H1 (cell line): Measurements from ENCODE around the gene CRPPA. TPM values are rescaled to one million over a fixed set of nuclear protein-coding genes. Genes with fewer than 3 reads are reported as not detected.

Experiments used
- ATF3 ChIP-seq: IDR thresholded peaks from 2 replicates; pipeline ENCODE4 v1.6.1; 2011; ENCODE audit warnings: low read depth, mild to moderate bottlenecking, low read length; ENCODE audit not compliant: insufficient read depth
- CHD7 ChIP-seq: fragments of 300-600 bp; sonication (generic); IDR thresholded peaks from 2 replicates; pipeline ENCODE4 v1.7.1; 2012; ENCODE audit warnings: low read length, moderate library complexity, mild to moderate bottlenecking, inconsistent platforms; ENCODE audit not compliant: insufficient replicate concordance
- FOSL1 ChIP-seq: IDR thresholded peaks from 2 replicates; pipeline ENCODE4 v1.6.1; 2011; ENCODE audit warnings: mild to moderate bottlenecking, low read depth, low read length, moderate library complexity; ENCODE audit not compliant: insufficient read depth
- NRF1 ChIP-seq: IDR thresholded peaks from 2 replicates; pipeline ENCODE4 v1.6.1; 2011; ENCODE audit warnings: mild to moderate bottlenecking, low read depth, low read length, improper control_type of control experiment
- PHF8 ChIP-seq: fragments of 200-600 bp; sonication (generic); conservative IDR thresholded peaks from 2 replicates; pipeline ENCODE4 v1.7.1; 2012; ENCODE audit warnings: low read depth, mild to moderate bottlenecking, inconsistent platforms, low read length, moderate library complexity
- RFX5 ChIP-seq: IDR thresholded peaks from 2 replicates; pipeline ENCODE4 v1.6.1; 2011; ENCODE audit warnings: low read depth, low read length, improper control_type of control experiment, borderline replicate concordance
- SIRT6 ChIP-seq: IDR thresholded peaks from one replicate; pipeline ENCODE4 v1.7.1; 2012; ENCODE audit warnings: low read length, inconsistent platforms
- TAF7 ChIP-seq: optimal IDR thresholded peaks from 2 replicates; pipeline ENCODE3; 2011; ENCODE audit warnings: low read depth, mild to moderate bottlenecking, inconsistent platforms, low read length, moderate library complexity, borderline replicate concordance
- TBP ChIP-seq: IDR thresholded peaks from 2 replicates; pipeline ENCODE4 v1.6.1; 2011; ENCODE audit warnings: low read depth, low read length, improper control_type of control experiment
- TEAD4 ChIP-seq: IDR thresholded peaks from 2 replicates; pipeline ENCODE4 v1.6.1; 2012; ENCODE audit warnings: low read depth, low read length, inconsistent platforms, mixed read lengths
- YY1 ChIP-seq: IDR thresholded peaks from 2 replicates; pipeline ENCODE4 v1.6.1; 2011; ENCODE audit warnings: low read depth, mild to moderate bottlenecking, low read length
- polyA plus RNA-seq, 7 experiments: library from polyadenylated mRNA; depleted of rRNA in 3 of 7; stranded (reverse) in 5 of 7; unstranded in 2 of 7; fragments of >200 nt in 5 of 7; fragments of 200-250 nt in 2 of 7; gene quantifications; 1 replicate in 5 of 7; 2 replicates in 1 of 7; 4 replicates in 1 of 7; pipeline versions ENCODE4 v1.2.1 to v1.2.3, GENCODE V29; 2011 to 2013; ENCODE audit warnings: missing spikeins in 2 of 7, mixed read lengths in 2 of 7
- total RNA-seq: library from RNA; stranded (reverse); fragmentation: NEBNext Ultra II Directional; extraction: Animal tissue kit (Norgen Biotek cat#: 25700); gene quantifications from 2 replicates; pipeline ENCODE4 v1.2.1, GENCODE V29; 2021

Gene CRPPA
- total and polyA plus RNA-seq, 2 of the 8 experiments (the other 6 are each of a cell fraction or from before 2014, with no cell fraction given), result 0.23 to 0.39 TPM

GRCh38 chr7:16399265-16399831 is 22.0 kb downstream of the CRPPA start (continued):
- no peak for TF ChIP-seq CHD7
- no peak for TF ChIP-seq TBP
- TF ChIP-seq FOSL1, result no peak
- no peak for TF ChIP-seq SIRT6
- TF ChIP-seq TEAD4, result no peak
- TF ChIP-seq NRF1, result no peak
- no peak for TF ChIP-seq YY1
- TF ChIP-seq ATF3, result no peak
- no peak for TF ChIP-seq PHF8
- TF ChIP-seq TAF7, result no peak
- TF ChIP-seq RFX5, result no peak
